ENCODE measurements around the gene SLIT3.

SLIT3 gene

GRCh38 chr5:168819004-168819621 is 481.8 kb downstream of the SLIT3 start:
- DNase-seq (ENCODE audit: extremely low read depth in 1 of 2, low read depth in 1 of 2), result no peak

DNA sequence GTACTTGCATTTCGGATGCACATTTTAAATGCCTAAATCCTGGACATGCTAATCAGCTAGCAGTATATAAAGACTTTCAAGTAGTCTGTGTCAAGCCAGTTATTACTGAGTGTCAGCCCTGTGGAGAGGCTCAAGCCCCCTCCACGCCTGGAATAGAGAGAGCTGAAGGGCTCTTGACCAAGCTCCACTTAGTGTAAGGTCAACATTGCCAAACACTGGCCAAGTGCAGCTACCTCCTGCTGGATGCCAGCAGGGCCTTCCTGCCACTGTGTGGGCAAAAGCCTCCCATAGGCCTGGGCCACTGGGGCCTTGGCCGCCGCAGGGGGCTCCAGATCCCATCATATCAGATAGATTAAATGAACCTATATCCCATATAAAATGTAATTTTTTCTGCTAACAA is 482.4 kb downstream of the SLIT3 start:
- no peak for DNase-seq (ENCODE audit: extremely low read depth in 1 of 2, low read depth in 1 of 2)

DNA sequence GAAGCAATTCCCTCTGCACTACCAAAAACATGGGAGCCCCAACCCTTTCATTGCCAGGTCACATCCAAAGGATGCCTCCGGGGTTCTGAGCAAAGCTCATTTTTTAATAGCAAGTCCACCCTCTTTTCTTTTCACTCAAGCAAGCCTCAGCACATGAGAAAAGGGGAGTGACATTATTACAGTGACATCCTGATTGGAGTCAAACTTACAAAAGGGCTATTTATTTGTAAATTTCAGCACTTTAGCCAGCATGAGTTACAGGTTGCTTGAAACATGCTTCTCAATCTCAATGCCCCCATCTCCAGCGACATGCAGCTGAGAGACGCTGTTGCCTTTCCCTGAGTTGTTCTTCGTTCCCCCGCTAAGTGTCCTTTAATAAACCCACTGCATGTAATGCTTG is 483.3 kb downstream of the SLIT3 start:
- no peak for DNase-seq (ENCODE audit: extremely low read depth in 1 of 2, low read depth in 1 of 2)

GRCh38 chr5:168816661-168817060 is 484.3 kb downstream of the SLIT3 start:
- DNase-seq (ENCODE audit: extremely low read depth in 1 of 2, low read depth in 1 of 2), result no peak

GRCh38 chr5:168813184-168813968 is 487.6 kb downstream of the SLIT3 start:
- no peak for DNase-seq (ENCODE audit: extremely low read depth in 1 of 2, low read depth in 1 of 2)

GRCh38 chr5:168810641-168811040 is 490.3 kb downstream of the SLIT3 start:
- no peak for DNase-seq (ENCODE audit: extremely low read depth in 1 of 2, low read depth in 1 of 2)

GRCh38 chr5:168809218-168809617 is 491.7 kb downstream of the SLIT3 start:
- DNase-seq (ENCODE audit: extremely low read depth in 1 of 2, low read depth in 1 of 2), result no peak

- DNase-seq (ENCODE audit: extremely low read depth in 1 of 2, low read depth in 1 of 2), result no peak
Observed at GRCh38 chr5:168808051-168808616, 492.8 kb downstream of the SLIT3 start.

- no peak for DNase-seq (ENCODE audit: extremely low read depth in 1 of 2, low read depth in 1 of 2)
Observed at GRCh38 chr5:168807287-168807686, 493.7 kb downstream of the SLIT3 start.

- no peak for DNase-seq (ENCODE audit: extremely low read depth in 1 of 2, low read depth in 1 of 2)
Observed at GRCh38 chr5:168803541-168803940, 497.4 kb downstream of the SLIT3 start.

- DNase-seq (ENCODE audit: extremely low read depth in 1 of 2, low read depth in 1 of 2), result peak in 1 of 2 donors; percentile 22
Observed at GRCh38 chr5:168802337-168802736, 498.6 kb downstream of the SLIT3 start.

GRCh38 chr5:168801567-168801966 is 499.4 kb downstream of the SLIT3 start:
- DNase-seq (ENCODE audit: extremely low read depth in 1 of 2, low read depth in 1 of 2), result peak in 1 of 2 donors; percentile 17

GRCh38 chr5:168800701-168801100 is 500.2 kb downstream of the SLIT3 start:
- no peak for DNase-seq (ENCODE audit: extremely low read depth in 1 of 2, low read depth in 1 of 2)

DNA sequence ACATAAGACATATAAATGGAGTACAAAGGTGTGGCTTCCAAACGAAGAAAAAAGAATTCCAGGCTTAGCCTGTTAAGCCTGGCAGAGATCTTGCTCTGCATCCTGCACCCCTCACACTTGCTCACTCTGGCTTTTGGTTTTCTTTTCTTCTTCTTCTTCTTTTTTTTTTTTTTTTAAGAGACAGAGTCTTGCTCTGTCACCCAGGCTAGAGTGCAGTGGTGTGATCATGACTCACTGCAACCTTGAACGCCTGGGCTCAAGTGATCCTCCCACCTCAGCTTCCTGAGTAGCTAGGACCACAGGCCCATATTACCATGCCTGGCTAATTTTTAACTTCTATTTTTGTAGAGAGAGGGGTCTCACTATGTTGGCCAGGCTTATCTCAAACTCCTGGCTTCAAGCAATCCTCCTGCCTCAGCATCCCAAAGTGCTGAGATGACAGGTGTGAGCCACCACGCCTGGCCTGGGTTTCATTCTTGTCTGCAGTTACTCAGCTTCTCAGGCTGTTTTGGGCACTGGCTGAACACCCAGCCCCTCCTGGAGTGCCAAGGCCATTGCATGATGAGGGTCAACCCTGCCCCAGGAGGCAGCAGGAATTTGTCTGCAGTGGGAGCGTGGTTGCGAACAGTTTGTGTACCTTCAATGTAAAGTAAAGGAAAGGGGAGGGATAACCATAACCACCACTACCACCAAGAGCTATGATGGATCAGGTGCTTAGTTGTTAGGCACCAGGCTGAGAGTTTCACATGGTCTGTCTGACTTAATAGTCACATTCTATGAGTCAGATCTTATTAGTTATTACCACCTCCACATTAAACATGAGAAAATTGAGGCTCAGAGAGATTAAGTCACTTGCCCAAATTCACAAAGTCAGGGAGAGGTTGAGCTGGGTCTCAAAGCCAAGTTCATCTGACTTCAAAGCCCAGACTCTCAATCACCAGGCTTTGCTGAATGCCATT is 502.6 kb downstream of the SLIT3 start:
- peak in 1 of 2 donors; percentile 10 for DNase-seq (ENCODE audit: extremely low read depth in 1 of 2, low read depth in 1 of 2)

GRCh38 chr5:168796593-168797580 is 504.1 kb downstream of the SLIT3 start:
- DNase-seq (ENCODE audit: extremely low read depth in 1 of 2, low read depth in 1 of 2), result no peak

- DNase-seq (ENCODE audit: extremely low read depth in 1 of 2, low read depth in 1 of 2), result no peak
Observed at GRCh38 chr5:168796000-168796399, 504.9 kb downstream of the SLIT3 start.

- peak; percentile 26 to 37 for DNase-seq (ENCODE audit: extremely low read depth in 1 of 2, low read depth in 1 of 2)
Observed at GRCh38 chr5:168793841-168794837, 506.8 kb downstream of the SLIT3 start.

GRCh38 chr5:168792678-168793077 is 508.3 kb downstream of the SLIT3 start:
- no peak for DNase-seq (ENCODE audit: extremely low read depth in 1 of 2, low read depth in 1 of 2)
